GM18511 (cell line): ENCODE measurements around the gene FAM174C.
A peak's percentile ranks its signal among the peaks of the same experiment; 100 is the strongest.

ENCODE experiments used
- ATAC-seq: cut with Tn5 transposase; IDR thresholded peaks from one replicate; pipeline ENCODE4 v1.9.1; 2021; ENCODE audit warnings: mild to moderate bottlenecking, moderate library complexity; ENCODE audit not compliant: unreplicated experiment

Gene FAM174C

GRCh38 chr19:1249990-1250436 is 25.3 kb upstream of the FAM174C start:
- no peak for ATAC-seq

GRCh38 chr19:1250437-1251260 is 24.7 kb upstream of the FAM174C start:
- ATAC-seq = no peak

DNA sequence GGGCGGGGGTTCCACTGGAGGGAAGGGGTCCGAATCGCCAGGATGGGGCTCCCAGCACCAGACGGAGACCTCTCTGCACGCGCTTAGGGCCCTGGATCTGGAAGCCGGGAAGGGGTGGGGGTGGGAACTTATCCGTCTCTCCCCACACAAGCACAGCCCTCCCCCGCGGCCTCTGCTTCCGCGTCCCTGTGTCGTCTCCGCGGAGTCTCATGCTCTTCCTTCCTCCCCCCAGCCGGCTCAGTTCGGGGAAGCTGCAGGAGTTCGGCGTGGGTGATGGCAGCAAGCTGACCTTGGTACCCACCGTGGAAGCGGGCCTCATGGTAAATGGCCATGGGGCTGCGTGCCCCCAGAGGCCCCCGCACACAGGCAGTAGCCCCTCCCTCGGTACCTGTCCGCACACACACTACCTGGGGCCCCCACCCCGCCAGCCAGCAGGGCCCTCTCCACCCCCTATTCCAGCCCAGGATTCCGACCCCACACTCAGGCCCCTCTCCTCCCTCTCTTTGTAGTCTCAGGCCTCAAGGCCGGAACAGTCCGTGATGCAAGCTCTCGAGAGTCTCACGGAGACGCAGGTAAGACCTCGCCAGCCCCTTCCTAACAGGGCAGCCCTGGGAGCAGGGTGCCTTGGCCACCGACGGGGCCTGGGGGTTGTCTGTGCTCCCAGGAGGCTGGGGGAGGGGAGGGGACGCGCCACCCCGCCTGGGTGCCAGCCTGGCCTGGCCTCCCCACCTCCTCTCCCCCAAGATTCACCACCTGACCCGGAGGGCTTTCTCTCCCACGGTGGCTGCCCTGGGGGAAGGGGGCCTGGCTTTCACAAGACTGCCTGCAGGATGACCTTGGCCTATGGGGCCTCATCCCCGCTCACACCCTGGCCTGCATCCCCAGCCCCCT is 23.8 kb upstream of the FAM174C start:
- no peak for ATAC-seq

- no peak for ATAC-seq
These were observed 23.0 kb upstream of the FAM174C start for GRCh38 chr19:1252221-1252820.

- ATAC-seq = no peak
These were observed 22.4 kb upstream of the FAM174C start for GRCh38 chr19:1252821-1253513.

DNA sequence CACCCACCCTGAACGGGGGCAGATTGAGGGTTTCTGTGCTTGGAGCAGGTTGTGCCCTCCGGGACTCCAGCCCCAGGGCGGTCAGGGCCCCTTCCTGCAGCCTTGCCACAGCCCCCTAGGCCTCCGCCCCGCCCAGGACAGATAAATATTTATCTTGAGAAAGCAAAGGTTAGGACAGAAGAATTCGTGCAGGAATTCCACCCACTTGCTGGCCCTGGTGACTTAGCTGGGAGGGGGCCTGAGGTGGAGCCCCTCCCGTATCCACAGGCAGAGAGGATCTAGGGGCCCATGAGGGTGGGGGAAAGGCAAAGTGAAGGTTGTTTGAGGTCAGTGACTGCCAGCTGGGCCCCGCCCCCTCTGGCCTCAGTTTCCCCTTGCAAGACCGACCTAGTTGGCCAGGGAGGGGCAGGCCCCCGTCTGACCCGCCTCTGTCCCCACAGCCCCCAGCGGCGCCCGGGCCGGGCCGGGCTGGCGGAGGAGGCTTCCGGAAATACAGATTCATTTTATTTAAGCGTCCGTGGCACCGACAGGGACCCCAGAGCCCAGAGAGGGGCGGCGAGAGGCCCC is 21.7 kb upstream of the FAM174C start:
- no peak for ATAC-seq

GRCh38 chr19:1254081-1254527 is 21.2 kb upstream of the FAM174C start:
- no peak for ATAC-seq

GRCh38 chr19:1254530-1255185 is 20.7 kb upstream of the FAM174C start:
- ATAC-seq = no peak

GRCh38 chr19:1255186-1256161 is 19.9 kb upstream of the FAM174C start:
- ATAC-seq = no peak

GRCh38 chr19:1256646-1257474 is 18.5 kb upstream of the FAM174C start:
- ATAC-seq = no peak

DNA sequence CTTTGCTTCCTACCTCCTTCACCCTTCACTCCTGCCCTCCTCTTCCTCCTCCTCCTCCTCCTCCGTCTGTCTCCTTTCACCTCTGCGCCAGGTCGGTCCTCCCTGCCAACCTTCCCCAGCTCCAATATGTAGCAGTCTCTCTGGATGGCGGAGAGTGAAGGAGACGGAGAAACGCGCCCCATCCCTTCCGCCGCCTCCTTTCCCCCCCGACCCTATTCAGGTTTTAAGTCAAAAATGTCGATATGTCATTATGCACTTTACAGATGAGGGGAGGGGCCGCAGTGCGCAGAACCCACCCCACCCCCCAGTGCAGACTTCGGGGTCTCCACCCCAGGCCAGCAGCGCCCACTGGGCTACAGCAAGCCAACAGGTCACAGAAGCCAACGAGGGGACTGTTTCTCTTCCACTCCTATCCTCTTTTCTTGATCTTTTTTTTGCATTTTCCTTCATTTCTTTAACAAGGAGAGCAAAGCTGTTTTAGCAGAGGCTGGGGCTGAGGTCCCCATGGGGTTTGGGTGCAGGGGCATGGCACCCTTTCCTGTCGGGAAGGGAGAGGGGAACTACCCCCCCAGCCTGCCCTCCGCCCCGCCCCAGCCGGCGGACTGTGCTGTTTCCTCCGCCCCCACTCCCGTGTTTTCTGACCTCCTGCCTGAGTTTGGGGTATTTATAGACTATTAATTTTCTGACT is 17.7 kb upstream of the FAM174C start:
- no peak for ATAC-seq

GRCh38 chr19:1258163-1258492 is 17.2 kb upstream of the FAM174C start:
- ATAC-seq = no peak

- no peak for ATAC-seq
These were observed 16.6 kb upstream of the FAM174C start for GRCh38 chr19:1258707-1259205.

DNA sequence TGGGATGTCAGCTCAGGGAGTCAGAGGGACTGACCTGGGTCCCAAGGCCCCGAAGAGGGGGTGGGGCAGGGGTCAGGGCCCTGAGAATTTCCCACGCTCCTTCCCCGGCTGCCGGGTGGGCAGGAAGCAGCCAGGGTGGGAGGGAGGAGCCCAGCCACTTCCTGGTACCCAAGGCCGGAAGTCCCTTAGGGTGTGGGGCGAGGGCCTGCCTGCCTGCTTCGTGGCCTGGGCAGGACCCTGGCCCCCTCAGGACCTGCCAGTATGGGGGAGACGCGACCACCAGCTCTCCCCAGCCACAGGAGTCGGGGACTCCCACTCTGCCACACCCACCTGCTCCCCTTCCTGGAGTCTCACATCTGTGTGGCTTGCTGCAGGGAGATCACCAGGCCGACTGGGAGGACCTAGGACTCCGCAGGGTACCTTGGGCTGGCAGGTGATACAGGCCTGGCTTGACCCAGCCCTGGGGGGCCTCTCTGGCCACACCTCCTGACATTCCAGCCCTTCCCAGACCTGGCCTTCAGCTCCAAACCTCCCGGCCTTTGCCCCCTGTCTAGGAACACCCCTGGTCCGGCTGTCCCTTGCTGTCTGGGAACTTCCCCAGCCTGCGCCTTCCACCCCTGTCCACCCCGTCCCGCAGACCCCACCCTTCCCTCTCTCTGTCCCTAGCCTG is 16.0 kb upstream of the FAM174C start:
- ATAC-seq = peak; percentile 26

GRCh38 chr19:1259876-1260748 is 15.2 kb upstream of the FAM174C start:
- ATAC-seq = peak; percentile 20
